GM23338 (cell line): ENCODE results near the gene PSMB11. TPM values are rescaled to one million over a fixed set of nuclear protein-coding genes. Genes with fewer than 3 reads are reported as not detected.

Experiments used
- EZH2 ChIP-seq: fragments of 200-600 bp; sonication (generic); IDR thresholded peaks from one replicate; pipeline ENCODE4 v1.8.0; 2017; ENCODE audit warnings: antibody characterized with exemption, mild to moderate bottlenecking, low read depth; ENCODE audit not compliant: unreplicated experiment
- ZNF331 ChIP-seq: fragments of 250-450 bp; sonication (Bioruptor Pico); IDR thresholded peaks from 2 replicates; pipeline ENCODE4 v1.5.0; 2020; ENCODE audit warnings: low read depth, mild to moderate bottlenecking, moderate library complexity
- polyA plus RNA-seq: library from polyadenylated mRNA; unstranded; fragments of >200 nt; fragmentation: Nextera tagmentation; extraction: Ambion mirVana; gene quantifications from 2 replicates; pipeline ENCODE4 v1.2.1, GENCODE V29; 2016
- total RNA-seq: library from RNA; depleted of rRNA; stranded (reverse); fragments of >200 nt; shearing (Covaris generic); gene quantifications from 2 replicates; pipeline ENCODE4 v1.2.3, GENCODE V29; 2014
- TF ChIP-seq, protein P1 (sequence below), 2 experiments: fragments of 200-600 bp in 1 of 2; sonication (generic) in 1 of 2; conservative IDR thresholded peaks; 2 replicates each; pipeline versions ENCODE4 v1.5.1 to v1.6.1; 2016 to 2017; ENCODE audit warnings: antibody characterized with exemption in 2 of 2, low read depth in 2 of 2, mild to moderate bottlenecking in 2 of 2, moderate library complexity in 1 of 2
- TF ChIP-seq, protein P2 (sequence below): fragments of 250-450 bp; sonication (Bioruptor Pico); IDR thresholded peaks from 2 replicates; pipeline ENCODE4 v1.5.0; 2020; ENCODE audit warnings: mild to moderate bottlenecking, moderate library complexity

PSMB11 gene
- total and polyA plus RNA-seq, 2 experiments from 2014 or later = 0.07 TPM; not detected in 1

- TF ChIP-seq, protein P1, sequence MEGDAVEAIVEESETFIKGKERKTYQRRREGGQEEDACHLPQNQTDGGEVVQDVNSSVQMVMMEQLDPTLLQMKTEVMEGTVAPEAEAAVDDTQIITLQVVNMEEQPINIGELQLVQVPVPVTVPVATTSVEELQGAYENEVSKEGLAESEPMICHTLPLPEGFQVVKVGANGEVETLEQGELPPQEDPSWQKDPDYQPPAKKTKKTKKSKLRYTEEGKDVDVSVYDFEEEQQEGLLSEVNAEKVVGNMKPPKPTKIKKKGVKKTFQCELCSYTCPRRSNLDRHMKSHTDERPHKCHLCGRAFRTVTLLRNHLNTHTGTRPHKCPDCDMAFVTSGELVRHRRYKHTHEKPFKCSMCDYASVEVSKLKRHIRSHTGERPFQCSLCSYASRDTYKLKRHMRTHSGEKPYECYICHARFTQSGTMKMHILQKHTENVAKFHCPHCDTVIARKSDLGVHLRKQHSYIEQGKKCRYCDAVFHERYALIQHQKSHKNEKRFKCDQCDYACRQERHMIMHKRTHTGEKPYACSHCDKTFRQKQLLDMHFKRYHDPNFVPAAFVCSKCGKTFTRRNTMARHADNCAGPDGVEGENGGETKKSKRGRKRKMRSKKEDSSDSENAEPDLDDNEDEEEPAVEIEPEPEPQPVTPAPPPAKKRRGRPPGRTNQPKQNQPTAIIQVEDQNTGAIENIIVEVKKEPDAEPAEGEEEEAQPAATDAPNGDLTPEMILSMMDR (conservative IDR thresholded peaks at IDR 0.05; ENCODE audit: low read depth in 2 of 2) = no peak
- TF ChIP-seq, protein P2, sequence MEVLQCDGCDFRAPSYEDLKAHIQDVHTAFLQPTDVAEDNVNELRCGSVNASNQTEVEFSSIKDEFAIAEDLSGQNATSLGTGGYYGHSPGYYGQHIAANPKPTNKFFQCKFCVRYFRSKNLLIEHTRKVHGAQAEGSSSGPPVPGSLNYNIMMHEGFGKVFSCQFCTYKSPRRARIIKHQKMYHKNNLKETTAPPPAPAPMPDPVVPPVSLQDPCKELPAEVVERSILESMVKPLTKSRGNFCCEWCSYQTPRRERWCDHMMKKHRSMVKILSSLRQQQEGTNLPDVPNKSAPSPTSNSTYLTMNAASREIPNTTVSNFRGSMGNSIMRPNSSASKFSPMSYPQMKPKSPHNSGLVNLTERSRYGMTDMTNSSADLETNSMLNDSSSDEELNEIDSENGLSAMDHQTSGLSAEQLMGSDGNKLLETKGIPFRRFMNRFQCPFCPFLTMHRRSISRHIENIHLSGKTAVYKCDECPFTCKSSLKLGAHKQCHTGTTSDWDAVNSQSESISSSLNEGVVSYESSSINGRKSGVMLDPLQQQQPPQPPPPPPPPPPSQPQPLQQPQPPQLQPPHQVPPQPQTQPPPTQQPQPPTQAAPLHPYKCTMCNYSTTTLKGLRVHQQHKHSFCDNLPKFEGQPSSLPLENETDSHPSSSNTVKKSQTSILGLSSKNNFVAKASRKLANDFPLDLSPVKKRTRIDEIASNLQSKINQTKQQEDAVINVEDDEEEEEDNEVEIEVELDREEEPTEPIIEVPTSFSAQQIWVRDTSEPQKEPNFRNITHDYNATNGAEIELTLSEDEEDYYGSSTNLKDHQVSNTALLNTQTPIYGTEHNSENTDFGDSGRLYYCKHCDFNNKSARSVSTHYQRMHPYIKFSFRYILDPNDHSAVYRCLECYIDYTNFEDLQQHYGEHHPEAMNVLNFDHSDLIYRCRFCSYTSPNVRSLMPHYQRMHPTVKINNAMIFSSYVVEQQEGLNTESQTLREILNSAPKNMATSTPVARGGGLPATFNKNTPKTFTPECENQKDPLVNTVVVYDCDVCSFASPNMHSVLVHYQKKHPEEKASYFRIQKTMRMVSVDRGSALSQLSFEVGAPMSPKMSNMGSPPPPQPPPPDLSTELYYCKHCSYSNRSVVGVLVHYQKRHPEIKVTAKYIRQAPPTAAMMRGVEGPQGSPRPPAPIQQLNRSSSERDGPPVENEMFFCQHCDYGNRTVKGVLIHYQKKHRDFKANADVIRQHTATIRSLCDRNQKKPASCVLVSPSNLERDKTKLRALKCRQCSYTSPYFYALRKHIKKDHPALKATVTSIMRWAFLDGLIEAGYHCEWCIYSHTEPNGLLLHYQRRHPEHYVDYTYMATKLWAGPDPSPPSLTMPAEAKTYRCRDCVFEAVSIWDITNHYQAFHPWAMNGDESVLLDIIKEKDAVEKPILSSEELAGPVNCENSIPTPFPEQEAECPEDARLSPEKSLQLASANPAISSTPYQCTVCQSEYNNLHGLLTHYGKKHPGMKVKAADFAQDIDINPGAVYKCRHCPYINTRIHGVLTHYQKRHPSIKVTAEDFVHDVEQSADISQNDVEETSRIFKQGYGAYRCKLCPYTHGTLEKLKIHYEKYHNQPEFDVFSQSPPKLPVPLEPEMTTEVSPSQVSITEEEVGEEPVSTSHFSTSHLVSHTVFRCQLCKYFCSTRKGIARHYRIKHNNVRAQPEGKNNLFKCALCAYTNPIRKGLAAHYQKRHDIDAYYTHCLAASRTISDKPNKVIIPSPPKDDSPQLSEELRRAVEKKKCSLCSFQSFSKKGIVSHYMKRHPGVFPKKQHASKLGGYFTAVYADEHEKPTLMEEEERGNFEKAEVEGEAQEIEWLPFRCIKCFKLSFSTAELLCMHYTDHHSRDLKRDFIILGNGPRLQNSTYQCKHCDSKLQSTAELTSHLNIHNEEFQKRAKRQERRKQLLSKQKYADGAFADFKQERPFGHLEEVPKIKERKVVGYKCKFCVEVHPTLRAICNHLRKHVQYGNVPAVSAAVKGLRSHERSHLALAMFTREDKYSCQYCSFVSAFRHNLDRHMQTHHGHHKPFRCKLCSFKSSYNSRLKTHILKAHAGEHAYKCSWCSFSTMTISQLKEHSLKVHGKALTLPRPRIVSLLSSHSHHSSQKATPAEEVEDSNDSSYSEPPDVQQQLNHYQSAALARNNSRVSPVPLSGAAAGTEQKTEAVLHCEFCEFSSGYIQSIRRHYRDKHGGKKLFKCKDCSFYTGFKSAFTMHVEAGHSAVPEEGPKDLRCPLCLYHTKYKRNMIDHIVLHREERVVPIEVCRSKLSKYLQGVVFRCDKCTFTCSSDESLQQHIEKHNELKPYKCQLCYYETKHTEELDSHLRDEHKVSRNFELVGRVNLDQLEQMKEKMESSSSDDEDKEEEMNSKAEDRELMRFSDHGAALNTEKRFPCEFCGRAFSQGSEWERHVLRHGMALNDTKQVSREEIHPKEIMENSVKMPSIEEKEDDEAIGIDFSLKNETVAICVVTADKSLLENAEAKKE (CRISPR knock-in tag) = no peak
- TF ChIP-seq ZNF331 (CRISPR knock-in tag) = no peak
- TF ChIP-seq EZH2 = no peak
Observed at GRCh38 chr14:23056956-23057756, 15.1 kb downstream of the PSMB11 start, which contains the start of gene CDH24 (continued).
